ENCODE measurements around the gene RERE.

The RERE gene

DNA sequence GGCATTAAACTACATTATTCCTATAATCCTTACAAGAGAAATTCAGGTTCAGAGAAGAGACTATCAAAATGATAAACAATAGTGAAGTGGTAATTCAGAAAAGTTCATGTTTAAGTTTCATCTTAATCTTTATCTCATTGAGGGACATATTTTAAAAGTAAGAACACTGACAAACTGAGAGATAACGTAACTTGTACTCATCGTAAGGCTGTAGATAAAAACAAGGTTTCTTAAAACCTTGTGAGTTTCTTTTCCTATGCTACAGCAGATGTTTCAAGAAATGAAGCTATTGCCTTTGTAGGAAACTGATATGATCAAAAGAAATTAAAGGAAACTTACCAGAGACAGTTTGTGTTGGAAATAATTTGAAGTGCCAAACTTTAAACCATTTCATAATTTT lies 65.0 kb downstream of the RERE start:
- Histone ChIP-seq H3K27me3 (ENCODE audit: control insufficient read depth, insufficient read depth, low read length) (no peaks in the 10 kb centered on the region), H3K9ac (ENCODE audit: low read length) (no peak overlapping the region), H3K36me3 (ENCODE audit: control insufficient read depth, insufficient read depth, low read length) (no peaks in the 10 kb centered on the region), H3K27ac (ENCODE audit: low read depth, low read length) (no peak overlapping the region), H3K4me3 (ENCODE audit: low read depth, low read length) (no peak overlapping the region), H3K9me3 (ENCODE audit: control insufficient read depth, insufficient read depth, low read depth, low read length) (no peaks in the 10 kb centered on the region), H3K4me1 (ENCODE audit: control insufficient read depth, insufficient read depth, low read length) (peaks cover 9% of the 10 kb centered on the region)

DNA sequence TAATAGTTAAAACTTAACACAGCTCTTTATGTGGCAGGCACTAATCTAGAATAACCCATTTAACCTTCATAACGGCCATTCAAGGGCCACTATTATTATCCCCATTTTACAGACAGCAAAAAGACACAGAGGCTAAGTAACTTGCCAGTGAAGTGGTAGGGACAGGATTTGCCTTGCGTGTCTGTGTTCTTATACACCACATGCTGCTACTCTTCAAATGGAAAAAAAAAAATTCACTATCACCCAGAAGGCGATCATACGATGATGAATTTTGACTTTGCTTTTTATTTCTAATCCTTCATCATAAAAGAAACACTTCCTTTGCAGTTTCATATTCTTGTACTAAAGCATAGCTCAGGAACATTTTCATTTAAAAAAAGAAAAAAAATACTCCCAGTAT lies 65.5 kb downstream of the RERE start:
- Histone ChIP-seq H3K36me3 (ENCODE audit: control insufficient read depth, insufficient read depth, low read length) (no peaks in the 10 kb centered on the region), H3K4me1 (ENCODE audit: control insufficient read depth, insufficient read depth, low read length) (peaks cover 9% of the 10 kb centered on the region), H3K4me3 (ENCODE audit: low read depth, low read length) (no peak overlapping the region), H3K27me3 (ENCODE audit: control insufficient read depth, insufficient read depth, low read length) (no peaks in the 10 kb centered on the region), H3K9ac (ENCODE audit: low read length) (no peak overlapping the region), H3K9me3 (ENCODE audit: control insufficient read depth, insufficient read depth, low read depth, low read length) (no peaks in the 10 kb centered on the region), H3K27ac (ENCODE audit: low read depth, low read length) (no peak overlapping the region)

GRCh38 chr1:8747879-8748825 lies 69.3 kb downstream of the RERE start:
- no peak overlapping the region for H3K9ac ChIP-seq (ENCODE audit: low read length)
- H3K4me3 ChIP-seq (ENCODE audit: low read depth, low read length): no peak overlapping the region
- H3K4me1 ChIP-seq (ENCODE audit: control insufficient read depth, insufficient read depth, low read length): no peaks in the 10 kb centered on the region
- no peaks in the 10 kb centered on the region for H3K27me3 ChIP-seq (ENCODE audit: control insufficient read depth, insufficient read depth, low read length)
- H3K36me3 ChIP-seq (ENCODE audit: control insufficient read depth, insufficient read depth, low read length): no peaks in the 10 kb centered on the region
- H3K27ac ChIP-seq (ENCODE audit: low read depth, low read length): no peak overlapping the region
- H3K9me3 ChIP-seq (ENCODE audit: control insufficient read depth, insufficient read depth, low read depth, low read length): no peaks in the 10 kb centered on the region

GRCh38 chr1:8746554-8746953 lies 70.9 kb downstream of the RERE start:
- no peaks in the 10 kb centered on the region for H3K36me3 ChIP-seq (ENCODE audit: control insufficient read depth, insufficient read depth, low read length)
- H3K9me3 ChIP-seq (ENCODE audit: control insufficient read depth, insufficient read depth, low read depth, low read length): no peaks in the 10 kb centered on the region
- H3K4me1 ChIP-seq (ENCODE audit: control insufficient read depth, insufficient read depth, low read length): no peaks in the 10 kb centered on the region
- no peak overlapping the region for H3K27ac ChIP-seq (ENCODE audit: low read depth, low read length)
- no peak overlapping the region for H3K4me3 ChIP-seq (ENCODE audit: low read depth, low read length)
- no peaks in the 10 kb centered on the region for H3K27me3 ChIP-seq (ENCODE audit: control insufficient read depth, insufficient read depth, low read length)
- H3K9ac ChIP-seq (ENCODE audit: low read length): no peak overlapping the region

GRCh38 chr1:8745749-8746390 lies 71.6 kb downstream of the RERE start:
- peaks cover 1% of the 10 kb centered on the region; the same call in 1 of the 2 replicates for H3K9me3 ChIP-seq (ENCODE audit: control insufficient read depth, insufficient read depth, low read depth, low read length)
- no peak overlapping the region for H3K4me3 ChIP-seq (ENCODE audit: low read depth, low read length)
- peaks cover 5% of the 10 kb centered on the region; the same call in 1 of the 2 replicates for H3K36me3 ChIP-seq (ENCODE audit: control insufficient read depth, insufficient read depth, low read length)
- H3K27me3 ChIP-seq (ENCODE audit: control insufficient read depth, insufficient read depth, low read length): no peaks in the 10 kb centered on the region
- H3K9ac ChIP-seq (ENCODE audit: low read length): no peak overlapping the region
- H3K27ac ChIP-seq (ENCODE audit: low read depth, low read length): no peak overlapping the region
- H3K4me1 ChIP-seq (ENCODE audit: control insufficient read depth, insufficient read depth, low read length): no peaks in the 10 kb centered on the region

- Histone ChIP-seq H3K36me3 (ENCODE audit: control insufficient read depth, insufficient read depth, low read length) (peaks cover 8% of the 10 kb centered on the region; the same call in 1 of the 2 replicates), H3K4me1 (ENCODE audit: control insufficient read depth, insufficient read depth, low read length) (no peaks in the 10 kb centered on the region), H3K4me3 (ENCODE audit: low read depth, low read length) (no peak overlapping the region), H3K27me3 (ENCODE audit: control insufficient read depth, insufficient read depth, low read length) (no peaks in the 10 kb centered on the region), H3K27ac (ENCODE audit: low read depth, low read length) (no peak overlapping the region), H3K9me3 (ENCODE audit: control insufficient read depth, insufficient read depth, low read depth, low read length) (peaks cover 5% of the 10 kb centered on the region; the same call in 1 of the 2 replicates), H3K9ac (ENCODE audit: low read length) (no peak overlapping the region)
These were observed 72.1 kb downstream of the RERE start for GRCh38 chr1:8745346-8745745.

- H3K9me3 ChIP-seq (ENCODE audit: control insufficient read depth, insufficient read depth, low read depth, low read length): peaks cover 24% of the 10 kb centered on the region
- H3K36me3 ChIP-seq (ENCODE audit: control insufficient read depth, insufficient read depth, low read length): peaks cover 14% of the 10 kb centered on the region
- H3K27ac ChIP-seq (ENCODE audit: low read depth, low read length): no peak overlapping the region
- no peaks in the 10 kb centered on the region for H3K27me3 ChIP-seq (ENCODE audit: control insufficient read depth, insufficient read depth, low read length)
- H3K4me1 ChIP-seq (ENCODE audit: control insufficient read depth, insufficient read depth, low read length): no peaks in the 10 kb centered on the region
- no peak overlapping the region for H3K4me3 ChIP-seq (ENCODE audit: low read depth, low read length)
- no peak overlapping the region for H3K9ac ChIP-seq (ENCODE audit: low read length)
These were observed 75.2 kb downstream of the RERE start for GRCh38 chr1:8742022-8742924.

DNA sequence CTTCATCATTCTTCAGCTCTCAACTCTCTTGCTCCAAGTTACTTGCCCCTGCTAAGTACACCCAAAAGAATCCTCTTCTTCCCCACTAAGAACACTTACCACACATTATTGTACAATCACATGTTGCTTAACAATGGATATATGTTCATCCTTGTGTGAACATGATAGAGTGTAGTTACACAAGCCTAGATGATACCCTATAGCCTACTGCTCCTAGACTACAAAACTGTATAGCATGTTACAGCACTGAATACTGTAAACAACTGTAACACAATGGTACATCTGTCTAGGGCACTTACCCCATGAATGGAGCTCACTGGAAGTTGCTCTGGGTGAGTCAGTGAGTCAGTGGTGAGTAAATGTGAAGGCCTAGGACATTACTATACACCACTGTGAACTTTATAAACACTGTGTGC lies 77.4 kb downstream of the RERE start:
- peaks cover 14% of the 10 kb centered on the region for H3K36me3 ChIP-seq (ENCODE audit: control insufficient read depth, insufficient read depth, low read length)
- H3K9me3 ChIP-seq (ENCODE audit: control insufficient read depth, insufficient read depth, low read depth, low read length): peaks cover 27% of the 10 kb centered on the region
- H3K27me3 ChIP-seq (ENCODE audit: control insufficient read depth, insufficient read depth, low read length): no peaks in the 10 kb centered on the region
- no peak overlapping the region for H3K27ac ChIP-seq (ENCODE audit: low read depth, low read length)
- H3K4me3 ChIP-seq (ENCODE audit: low read depth, low read length): no peak overlapping the region
- H3K4me1 ChIP-seq (ENCODE audit: control insufficient read depth, insufficient read depth, low read length): no peaks in the 10 kb centered on the region
- no peak overlapping the region for H3K9ac ChIP-seq (ENCODE audit: low read length)

GRCh38 chr1:8739377-8739776 lies 78.1 kb downstream of the RERE start:
- no peak overlapping the region for H3K27ac ChIP-seq (ENCODE audit: low read depth, low read length)

DNA sequence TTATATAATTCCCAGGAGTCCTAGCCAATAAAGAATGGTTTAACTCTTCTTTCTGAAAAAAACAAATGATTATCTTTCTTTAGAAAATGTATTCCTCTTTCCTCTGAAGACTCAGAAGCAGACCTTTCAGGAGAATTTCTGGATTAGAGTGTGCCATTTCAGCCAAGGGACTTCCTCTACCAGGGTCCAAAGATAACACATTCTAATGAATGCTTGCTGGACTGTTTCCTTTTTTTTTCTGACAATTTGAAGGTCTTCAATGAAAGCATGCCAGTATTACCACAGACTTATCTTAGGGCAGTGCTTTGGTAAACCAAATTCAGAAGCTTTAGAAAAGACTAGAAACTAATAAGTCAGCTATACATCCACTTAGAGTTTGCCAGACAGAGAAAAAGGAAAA lies 80.5 kb downstream of the RERE start:
- Histone ChIP-seq H3K4me1 (ENCODE audit: control insufficient read depth, insufficient read depth, low read length) (no peaks in the 10 kb centered on the region), H3K4me3 (ENCODE audit: low read depth, low read length) (no peak overlapping the region), H3K27me3 (ENCODE audit: control insufficient read depth, insufficient read depth, low read length) (no peaks in the 10 kb centered on the region), H3K36me3 (ENCODE audit: control insufficient read depth, insufficient read depth, low read length) (peaks cover 22% of the 10 kb centered on the region), H3K9ac (ENCODE audit: low read length) (no peak overlapping the region), H3K9me3 (ENCODE audit: control insufficient read depth, insufficient read depth, low read depth, low read length) (peaks cover 39% of the 10 kb centered on the region), H3K27ac (ENCODE audit: low read depth, low read length) (no peak overlapping the region)

More at GRCh38 chr1:8739377-8739776, 78.1 kb downstream of the RERE start:
- peaks cover 27% of the 10 kb centered on the region for H3K9me3 ChIP-seq (ENCODE audit: control insufficient read depth, insufficient read depth, low read depth, low read length)
- peaks cover 17% of the 10 kb centered on the region for H3K36me3 ChIP-seq (ENCODE audit: control insufficient read depth, insufficient read depth, low read length)
- no peaks in the 10 kb centered on the region for H3K27me3 ChIP-seq (ENCODE audit: control insufficient read depth, insufficient read depth, low read length)
- H3K4me1 ChIP-seq (ENCODE audit: control insufficient read depth, insufficient read depth, low read length): no peaks in the 10 kb centered on the region
- H3K4me3 ChIP-seq (ENCODE audit: low read depth, low read length): no peak overlapping the region
- no peak overlapping the region for H3K9ac ChIP-seq (ENCODE audit: low read length)

All from HUES6 (cell line).